Measurements from ENCODE around the gene S100A13.

Gene S100A13

DNA sequence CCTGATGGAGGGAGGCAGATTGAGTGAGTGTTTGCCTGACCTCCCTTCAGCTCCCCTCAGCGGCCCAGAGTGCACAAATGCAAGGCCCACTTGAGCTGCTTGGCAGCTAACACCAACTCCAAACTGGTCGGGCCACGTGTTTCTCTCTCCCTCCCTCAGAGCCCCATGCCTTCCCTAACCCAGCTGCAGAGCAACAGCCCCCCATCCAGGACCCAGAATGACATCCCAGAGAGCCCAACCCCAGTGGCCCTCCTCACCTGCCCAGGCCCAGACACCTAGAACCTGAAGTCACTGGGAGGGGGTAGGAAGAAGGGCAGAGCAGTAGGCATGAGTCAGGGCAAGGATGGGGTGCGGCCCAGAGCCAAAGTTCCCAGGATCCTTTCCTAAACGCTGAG is 10.4 kb downstream of the S100A13 start:
- H3K4me3 ChIP-seq (ENCODE audit: low read length) = no peak overlapping the region
- no peaks in the 10 kb centered on the region for H3K36me3 ChIP-seq (ENCODE audit: control insufficient read depth, insufficient read depth, low read length)
- no peaks in the 10 kb centered on the region for H3K9me3 ChIP-seq (ENCODE audit: control insufficient read depth, low read length)
- H3K27me3 ChIP-seq (ENCODE audit: control insufficient read depth, insufficient read depth, low read length) = no peaks in the 10 kb centered on the region
- no peak overlapping the region for H3K9ac ChIP-seq (ENCODE audit: low read length)
- H3K4me1 ChIP-seq (ENCODE audit: control insufficient read depth, insufficient read depth, low read length) = peaks cover 49% of the 10 kb centered on the region

DNA sequence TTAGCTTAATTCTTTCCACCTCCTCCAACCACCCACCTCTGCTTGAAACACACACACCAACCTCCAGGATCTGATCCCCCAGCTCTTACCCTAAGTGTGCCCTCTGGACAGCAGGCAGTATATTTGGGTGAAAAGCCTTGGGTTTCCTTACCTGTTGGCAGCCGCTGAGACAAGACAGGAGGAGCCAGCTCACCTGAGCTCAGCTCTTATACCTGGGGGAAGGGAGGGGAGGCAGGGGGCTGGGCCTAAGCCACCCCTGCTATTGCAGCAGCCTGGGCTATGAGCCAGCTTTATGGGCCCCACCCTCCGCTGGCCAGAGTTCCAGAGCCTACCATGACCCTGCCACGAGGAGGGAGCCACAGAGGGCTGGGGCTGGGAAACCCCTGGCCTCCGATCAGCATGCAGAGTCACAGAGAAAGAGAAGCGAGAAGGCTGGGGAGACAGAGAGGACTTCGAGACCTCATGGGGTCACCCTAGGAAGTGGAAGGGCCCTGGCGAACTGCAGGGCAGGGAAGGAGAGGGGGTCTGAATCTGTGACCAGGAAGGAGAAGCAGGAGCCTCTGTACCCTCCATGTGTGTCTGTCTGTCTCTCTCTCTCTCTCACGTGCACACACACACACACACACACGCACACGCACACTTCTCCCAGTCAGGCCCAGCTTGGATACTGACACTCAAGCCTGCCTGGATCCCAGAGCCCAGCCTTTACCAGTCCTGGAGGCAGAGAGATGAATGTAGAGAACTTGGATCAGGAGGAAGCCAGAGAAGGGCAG is 11.0 kb downstream of the S100A13 start, which contains the start of gene S100A14:
Gene S100A14 (minus strand): TSS at position 182 of the 773 bp plus-strand sequence. CDS start 467 bp downstream, outside the sequence.
- H3K27me3 ChIP-seq (ENCODE audit: control insufficient read depth, insufficient read depth, low read length) = no peaks in the 10 kb centered on the region
- peak within 1 kb of the TSS; percentile 95 for H3K9ac ChIP-seq (ENCODE audit: low read length)
- H3K4me1 ChIP-seq (ENCODE audit: control insufficient read depth, insufficient read depth, low read length) = peaks cover 52% of the 10 kb centered on the region
- H3K36me3 ChIP-seq (ENCODE audit: control insufficient read depth, insufficient read depth, low read length) = no peaks in the 10 kb centered on the region
- H3K4me3 ChIP-seq (ENCODE audit: low read length) = peak within 1 kb of the TSS; percentile 60
- H3K9me3 ChIP-seq (ENCODE audit: control insufficient read depth, low read length) = no peaks in the 10 kb centered on the region

DNA sequence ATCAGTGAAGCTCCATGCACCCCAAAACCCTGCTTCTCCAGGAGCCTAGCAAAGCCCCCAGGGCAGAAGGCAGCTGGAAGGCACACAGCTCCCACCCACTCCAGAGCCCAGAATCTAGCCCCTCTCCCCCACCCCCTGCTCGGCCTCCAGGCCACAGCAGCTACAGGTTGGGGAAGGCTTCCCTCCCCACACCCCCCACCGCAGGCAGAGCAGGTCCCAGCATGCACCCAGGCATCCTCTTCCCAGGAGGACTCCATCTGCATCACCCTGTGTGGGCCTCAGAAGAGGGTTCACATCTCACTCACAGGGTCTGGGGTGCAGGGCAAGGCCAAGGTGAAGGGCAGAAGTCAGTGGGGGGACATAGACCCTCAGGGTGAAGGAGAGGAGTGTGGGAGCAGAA is 11.9 kb downstream of the S100A13 start:
- peak overlapping the region; percentile 95 for H3K9ac ChIP-seq (ENCODE audit: low read length)
- H3K9me3 ChIP-seq (ENCODE audit: control insufficient read depth, low read length) = no peaks in the 10 kb centered on the region
- H3K4me3 ChIP-seq (ENCODE audit: low read length) = peak overlapping the region; percentile 60
- H3K4me1 ChIP-seq (ENCODE audit: control insufficient read depth, insufficient read depth, low read length) = peaks cover 59% of the 10 kb centered on the region
- no peaks in the 10 kb centered on the region for H3K36me3 ChIP-seq (ENCODE audit: control insufficient read depth, insufficient read depth, low read length)
- no peaks in the 10 kb centered on the region for H3K27me3 ChIP-seq (ENCODE audit: control insufficient read depth, insufficient read depth, low read length)

DNA sequence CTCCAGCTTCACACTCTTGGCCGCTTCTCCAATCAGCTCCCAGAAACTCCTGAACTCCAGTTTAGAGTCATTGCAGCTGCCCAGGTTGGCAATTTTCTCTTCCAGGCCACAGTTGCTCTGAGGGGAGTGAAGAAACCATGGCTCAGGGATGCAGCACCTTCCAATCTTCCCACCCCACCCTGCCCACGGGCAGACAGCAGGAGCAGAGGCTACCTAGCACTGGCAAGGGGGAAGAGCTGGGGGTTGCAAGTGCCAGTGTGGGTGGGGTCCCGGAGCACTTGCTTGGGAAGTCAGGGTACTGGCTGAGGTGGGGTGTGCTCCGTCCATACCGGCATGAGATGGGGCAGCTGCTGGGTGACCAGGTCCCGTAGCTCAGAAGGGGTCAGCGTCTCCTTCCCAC is 12.4 kb downstream of the S100A13 start:
- Histone ChIP-seq H3K4me1 (ENCODE audit: control insufficient read depth, insufficient read depth, low read length) (peaks cover 64% of the 10 kb centered on the region), H3K36me3 (ENCODE audit: control insufficient read depth, insufficient read depth, low read length) (no peaks in the 10 kb centered on the region), H3K27me3 (ENCODE audit: control insufficient read depth, insufficient read depth, low read length) (no peaks in the 10 kb centered on the region), H3K9ac (ENCODE audit: low read length) (peak overlapping the region; percentile 95), H3K4me3 (ENCODE audit: low read length) (peak overlapping the region; percentile 60), H3K9me3 (ENCODE audit: control insufficient read depth, low read length) (no peaks in the 10 kb centered on the region)

DNA sequence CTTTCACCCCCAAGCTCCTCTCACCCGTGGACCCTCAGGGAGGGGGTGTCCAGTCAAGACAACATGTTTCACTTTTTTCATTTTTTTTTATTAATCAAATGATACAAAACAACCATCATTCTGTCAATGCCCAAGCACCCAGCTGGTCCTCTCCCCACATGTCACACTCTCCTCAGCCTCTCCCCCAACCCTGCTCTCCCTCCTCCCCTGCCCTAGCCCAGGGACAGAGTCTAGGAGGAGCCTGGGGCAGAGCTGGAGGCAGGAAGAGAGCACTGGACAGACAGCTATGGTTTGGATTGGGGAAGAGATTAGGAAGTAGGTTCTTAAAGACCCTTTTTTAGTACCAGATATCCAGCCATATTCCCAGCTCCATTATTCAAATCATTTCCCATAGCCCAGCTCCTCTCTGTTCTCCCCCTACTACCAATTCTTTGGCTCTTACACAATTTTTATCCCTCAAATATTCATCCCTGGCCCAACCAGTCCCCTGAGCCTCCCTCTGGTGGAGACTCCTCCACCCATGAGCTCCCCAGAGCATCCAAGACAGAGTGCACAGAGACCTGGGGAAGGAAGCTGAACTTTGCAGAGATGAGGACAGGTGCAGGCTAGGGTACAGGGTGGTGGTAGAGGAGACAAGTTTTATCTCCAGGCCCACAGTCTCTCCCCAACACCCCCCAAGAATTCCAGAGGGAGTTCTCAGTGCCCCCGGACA is 13.0 kb downstream of the S100A13 start:
- Histone ChIP-seq H3K9me3 (ENCODE audit: control insufficient read depth, low read length) (no peaks in the 10 kb centered on the region), H3K27me3 (ENCODE audit: control insufficient read depth, insufficient read depth, low read length) (no peaks in the 10 kb centered on the region), H3K4me1 (ENCODE audit: control insufficient read depth, insufficient read depth, low read length) (peaks cover 70% of the 10 kb centered on the region), H3K36me3 (ENCODE audit: control insufficient read depth, insufficient read depth, low read length) (no peaks in the 10 kb centered on the region), H3K9ac (ENCODE audit: low read length) (peak overlapping the region; percentile 95), H3K4me3 (ENCODE audit: low read length) (no peak overlapping the region)

DNA sequence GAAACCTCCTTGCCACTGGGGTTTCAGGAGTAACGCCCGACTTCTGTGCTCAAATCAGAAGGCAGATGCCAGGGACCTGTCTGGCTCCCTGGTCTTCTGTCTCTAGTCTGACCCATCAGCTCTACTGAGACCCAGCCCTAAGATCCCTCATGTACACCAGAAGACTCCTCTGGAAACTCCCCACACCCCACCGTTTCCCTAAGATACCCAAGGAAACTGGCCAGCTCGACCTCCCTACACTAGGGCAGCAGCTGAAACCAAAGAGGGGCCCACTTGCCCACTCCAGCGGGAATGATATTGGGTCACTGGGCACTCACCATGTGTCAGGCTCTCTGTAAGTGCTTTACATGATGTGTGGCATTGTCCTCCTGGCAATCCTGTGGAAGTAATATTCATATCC is 13.9 kb downstream of the S100A13 start:
- no peaks in the 10 kb centered on the region for H3K27me3 ChIP-seq (ENCODE audit: control insufficient read depth, insufficient read depth, low read length)
- H3K4me3 ChIP-seq (ENCODE audit: low read length) = no peak overlapping the region
- H3K9me3 ChIP-seq (ENCODE audit: control insufficient read depth, low read length) = no peaks in the 10 kb centered on the region
- peak overlapping the region; percentile 98 for H3K9ac ChIP-seq (ENCODE audit: low read length)
- H3K36me3 ChIP-seq (ENCODE audit: control insufficient read depth, insufficient read depth, low read length) = no peaks in the 10 kb centered on the region
- H3K4me1 ChIP-seq (ENCODE audit: control insufficient read depth, insufficient read depth, low read length) = peaks cover 79% of the 10 kb centered on the region

DNA sequence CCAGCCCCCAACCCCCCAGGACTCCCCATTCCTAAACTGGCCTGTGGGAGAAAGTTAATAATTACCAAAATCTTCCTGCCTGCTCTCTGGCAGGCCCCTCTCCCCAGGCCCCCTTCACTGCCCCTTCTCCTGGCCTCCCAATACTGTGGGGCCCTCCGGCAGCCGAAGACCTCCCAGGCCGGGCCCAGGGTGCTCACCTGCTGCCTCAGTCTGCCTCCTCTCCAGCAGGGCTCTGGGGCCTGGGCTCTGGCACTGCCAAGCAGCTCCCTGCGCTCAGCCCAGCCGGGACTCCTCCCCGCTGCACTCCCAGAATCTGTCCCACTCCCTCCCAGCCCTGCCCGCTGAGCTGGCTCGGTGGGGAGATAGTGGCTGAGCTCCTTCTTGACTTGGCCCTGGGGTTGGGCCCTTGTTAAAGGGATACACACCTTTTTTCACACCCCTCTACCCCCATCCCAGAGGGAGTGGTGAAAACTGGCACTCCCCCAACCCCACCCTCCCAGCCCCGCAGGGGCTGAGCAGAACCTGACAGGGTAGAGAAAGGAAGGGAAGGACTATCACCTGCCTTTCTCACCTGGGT is 14.5 kb downstream of the S100A13 start, which contains the start of gene S100A16:
Gene S100A16 (minus strand): TSS at position 383 of the 577 bp plus-strand sequence. CDS start 4,986 bp downstream, outside the sequence.
- Histone ChIP-seq H3K4me3 (ENCODE audit: low read length) (peak within 1 kb of the TSS; percentile 75), H3K36me3 (ENCODE audit: control insufficient read depth, insufficient read depth, low read length) (no peaks in the 10 kb centered on the region), H3K9me3 (ENCODE audit: control insufficient read depth, low read length) (no peaks in the 10 kb centered on the region), H3K4me1 (ENCODE audit: control insufficient read depth, insufficient read depth, low read length) (peaks cover 81% of the 10 kb centered on the region), H3K27me3 (ENCODE audit: control insufficient read depth, insufficient read depth, low read length) (no peaks in the 10 kb centered on the region), H3K9ac (ENCODE audit: low read length) (peak within 1 kb of the TSS; percentile 98)

DNA sequence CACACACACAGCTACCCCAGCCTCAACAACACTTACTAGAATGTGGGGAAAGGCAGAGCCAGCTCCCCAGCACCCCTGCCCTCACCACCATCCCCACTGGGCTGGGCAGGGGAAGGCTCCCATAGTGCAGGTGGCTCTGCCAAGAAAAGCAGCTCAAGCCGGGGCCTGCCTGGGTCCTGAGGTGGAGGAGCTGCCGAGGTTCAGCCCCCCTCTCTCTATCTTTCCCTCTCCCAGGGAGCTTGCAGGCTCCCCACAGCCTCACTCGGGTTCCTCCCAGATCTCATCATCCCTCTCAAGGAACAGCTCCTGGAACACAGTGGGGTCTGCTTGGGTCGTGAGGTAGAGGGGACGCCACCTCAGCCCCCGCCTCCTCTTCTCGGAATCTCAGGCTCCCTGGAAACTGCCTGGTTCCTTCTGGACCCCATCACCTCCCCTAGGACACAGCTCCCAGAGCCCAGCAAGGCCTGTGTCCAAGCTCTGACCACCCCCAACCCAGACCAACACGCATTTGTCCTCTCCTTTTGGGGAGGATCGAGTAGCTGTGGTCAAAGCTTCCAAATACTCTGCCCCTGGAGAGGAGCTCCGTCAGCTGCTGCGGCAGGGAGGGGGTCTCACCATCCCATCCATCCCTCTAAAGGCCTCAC is 15.1 kb downstream of the S100A13 start:
- Histone ChIP-seq H3K9me3 (ENCODE audit: control insufficient read depth, low read length) (no peaks in the 10 kb centered on the region), H3K36me3 (ENCODE audit: control insufficient read depth, insufficient read depth, low read length) (no peaks in the 10 kb centered on the region), H3K9ac (ENCODE audit: low read length) (peak overlapping the region; percentile 98), H3K4me1 (ENCODE audit: control insufficient read depth, insufficient read depth, low read length) (peaks cover 75% of the 10 kb centered on the region), H3K27me3 (ENCODE audit: control insufficient read depth, insufficient read depth, low read length) (no peaks in the 10 kb centered on the region), H3K4me3 (ENCODE audit: low read length) (peak overlapping the region; percentile 75)

DNA sequence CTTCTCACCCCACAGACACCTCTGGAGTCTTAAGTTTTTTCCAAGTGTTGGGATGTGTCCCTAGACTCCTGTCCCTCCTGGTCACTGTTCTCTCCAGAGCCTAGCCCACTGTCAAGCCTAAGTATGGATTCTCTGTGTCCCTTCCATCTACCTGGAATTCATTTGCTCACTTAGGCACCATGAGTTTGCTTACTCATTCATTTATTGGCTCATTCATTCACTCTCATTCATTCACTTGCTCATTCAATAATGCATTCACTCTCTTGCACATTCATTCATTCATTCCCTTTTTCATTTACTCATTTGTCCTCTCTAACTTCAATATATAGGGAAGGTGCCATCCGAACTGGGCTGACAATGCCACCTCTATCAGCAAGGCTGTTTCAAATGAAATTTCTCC is 15.9 kb downstream of the S100A13 start:
- Histone ChIP-seq H3K9ac (ENCODE audit: low read length) (peak overlapping the region; percentile 98), H3K4me1 (ENCODE audit: control insufficient read depth, insufficient read depth, low read length) (peaks cover 66% of the 10 kb centered on the region), H3K36me3 (ENCODE audit: control insufficient read depth, insufficient read depth, low read length) (no peaks in the 10 kb centered on the region), H3K4me3 (ENCODE audit: low read length) (peak overlapping the region; percentile 75), H3K27me3 (ENCODE audit: control insufficient read depth, insufficient read depth, low read length) (no peaks in the 10 kb centered on the region), H3K9me3 (ENCODE audit: control insufficient read depth, low read length) (no peaks in the 10 kb centered on the region)

DNA sequence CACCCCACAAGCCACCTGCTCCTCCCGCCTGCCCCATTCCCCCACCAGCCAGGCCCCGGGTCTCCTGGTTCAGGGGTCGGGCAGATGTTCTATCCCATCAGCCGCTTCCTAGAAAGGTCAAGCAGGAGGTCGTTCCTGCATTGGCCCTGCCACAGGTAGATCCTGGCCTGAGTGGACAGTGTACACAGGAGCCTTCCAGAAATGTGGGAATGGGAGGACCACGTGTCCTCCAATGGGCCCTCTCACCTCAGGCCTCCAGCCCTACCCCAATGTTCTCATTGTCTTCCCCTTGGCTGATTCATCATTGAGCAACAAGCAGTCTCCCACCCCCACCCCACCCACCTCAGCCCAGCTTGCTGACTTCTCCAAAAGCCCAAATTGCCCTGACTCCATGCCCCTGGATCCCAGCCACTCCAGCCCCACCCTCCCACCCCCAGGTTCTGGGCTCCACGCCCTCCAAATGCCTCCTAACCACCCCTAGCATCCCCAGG is 16.4 kb downstream of the S100A13 start:
- Histone ChIP-seq H3K9ac (ENCODE audit: low read length) (no peak overlapping the region), H3K9me3 (ENCODE audit: control insufficient read depth, low read length) (no peaks in the 10 kb centered on the region), H3K4me3 (ENCODE audit: low read length) (peak overlapping the region; percentile 75), H3K27me3 (ENCODE audit: control insufficient read depth, insufficient read depth, low read length) (no peaks in the 10 kb centered on the region), H3K4me1 (ENCODE audit: control insufficient read depth, insufficient read depth, low read length) (peaks cover 61% of the 10 kb centered on the region), H3K36me3 (ENCODE audit: control insufficient read depth, insufficient read depth, low read length) (no peaks in the 10 kb centered on the region)

DNA sequence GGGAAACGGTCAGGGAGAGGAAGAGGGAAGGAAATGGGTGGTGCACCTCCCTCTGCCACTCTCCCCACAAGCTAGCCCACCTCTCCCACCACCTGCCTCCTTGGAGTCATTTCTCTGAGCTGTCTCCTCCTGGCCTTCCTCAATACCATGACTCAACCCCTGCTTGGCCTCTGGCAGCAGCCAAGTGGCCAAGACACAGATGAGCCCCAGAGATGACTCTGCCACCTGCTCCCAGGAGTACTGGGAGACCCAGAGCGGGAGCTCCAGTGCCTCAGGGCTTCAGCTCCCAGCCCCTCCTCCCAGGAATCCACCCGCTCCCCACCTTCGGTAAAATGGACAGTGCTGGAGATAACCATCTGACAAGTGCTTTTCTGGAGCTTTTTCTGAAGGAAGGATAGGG is 17.0 kb downstream of the S100A13 start:
- H3K4me1 ChIP-seq (ENCODE audit: control insufficient read depth, insufficient read depth, low read length) = peaks cover 56% of the 10 kb centered on the region

More for the DNA sequence above, 17.0 kb downstream of the S100A13 start:
- no peaks in the 10 kb centered on the region for H3K27me3 ChIP-seq (ENCODE audit: control insufficient read depth, insufficient read depth, low read length)
- no peaks in the 10 kb centered on the region for H3K36me3 ChIP-seq (ENCODE audit: control insufficient read depth, insufficient read depth, low read length)
- no peak overlapping the region for H3K9ac ChIP-seq (ENCODE audit: low read length)
- H3K9me3 ChIP-seq (ENCODE audit: control insufficient read depth, low read length) = no peaks in the 10 kb centered on the region
- H3K4me3 ChIP-seq (ENCODE audit: low read length) = peak overlapping the region; percentile 14
